ENCODE measurements around the gene NCR1.

Gene NCR1

DNA sequence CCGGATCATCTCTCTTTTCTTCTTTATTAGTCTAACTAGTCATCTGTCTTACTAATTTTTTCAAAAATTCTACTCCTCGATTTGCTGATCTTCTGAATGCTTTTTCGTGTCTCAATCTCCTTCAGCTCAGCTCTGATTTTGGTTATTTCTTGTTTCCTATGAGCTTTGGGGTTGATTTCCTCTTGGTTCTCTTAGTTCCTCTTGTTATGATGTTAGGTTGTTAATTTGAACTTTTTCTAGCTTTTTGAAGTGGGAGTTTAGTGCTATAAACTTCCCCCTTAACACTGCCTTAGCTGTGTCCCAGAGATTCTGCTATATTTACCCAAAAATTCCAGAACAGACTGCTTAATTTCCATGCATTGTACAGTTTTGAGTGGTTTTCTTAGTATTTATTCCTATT is 28.5 kb upstream of the NCR1 start:
- Histone ChIP-seq H3K27me3 (ENCODE audit: insufficient read depth, low read depth, severe bottlenecking) (peaks cover 87% of the 10 kb centered on the region), H3K27ac (no peak overlapping the region), H3K4me3 (ENCODE audit: low read depth, low read length) (no peak overlapping the region), H3K9me3 (ENCODE audit: severe bottlenecking) (no peaks in the 10 kb centered on the region), H3K36me3 (no peaks in the 10 kb centered on the region)
- no peak for DNase-seq
- TF ChIP-seq, protein P1, sequence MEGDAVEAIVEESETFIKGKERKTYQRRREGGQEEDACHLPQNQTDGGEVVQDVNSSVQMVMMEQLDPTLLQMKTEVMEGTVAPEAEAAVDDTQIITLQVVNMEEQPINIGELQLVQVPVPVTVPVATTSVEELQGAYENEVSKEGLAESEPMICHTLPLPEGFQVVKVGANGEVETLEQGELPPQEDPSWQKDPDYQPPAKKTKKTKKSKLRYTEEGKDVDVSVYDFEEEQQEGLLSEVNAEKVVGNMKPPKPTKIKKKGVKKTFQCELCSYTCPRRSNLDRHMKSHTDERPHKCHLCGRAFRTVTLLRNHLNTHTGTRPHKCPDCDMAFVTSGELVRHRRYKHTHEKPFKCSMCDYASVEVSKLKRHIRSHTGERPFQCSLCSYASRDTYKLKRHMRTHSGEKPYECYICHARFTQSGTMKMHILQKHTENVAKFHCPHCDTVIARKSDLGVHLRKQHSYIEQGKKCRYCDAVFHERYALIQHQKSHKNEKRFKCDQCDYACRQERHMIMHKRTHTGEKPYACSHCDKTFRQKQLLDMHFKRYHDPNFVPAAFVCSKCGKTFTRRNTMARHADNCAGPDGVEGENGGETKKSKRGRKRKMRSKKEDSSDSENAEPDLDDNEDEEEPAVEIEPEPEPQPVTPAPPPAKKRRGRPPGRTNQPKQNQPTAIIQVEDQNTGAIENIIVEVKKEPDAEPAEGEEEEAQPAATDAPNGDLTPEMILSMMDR (IDR thresholded peaks at IDR 0.05; ENCODE audit: low read depth, low read length): no peak

DNA sequence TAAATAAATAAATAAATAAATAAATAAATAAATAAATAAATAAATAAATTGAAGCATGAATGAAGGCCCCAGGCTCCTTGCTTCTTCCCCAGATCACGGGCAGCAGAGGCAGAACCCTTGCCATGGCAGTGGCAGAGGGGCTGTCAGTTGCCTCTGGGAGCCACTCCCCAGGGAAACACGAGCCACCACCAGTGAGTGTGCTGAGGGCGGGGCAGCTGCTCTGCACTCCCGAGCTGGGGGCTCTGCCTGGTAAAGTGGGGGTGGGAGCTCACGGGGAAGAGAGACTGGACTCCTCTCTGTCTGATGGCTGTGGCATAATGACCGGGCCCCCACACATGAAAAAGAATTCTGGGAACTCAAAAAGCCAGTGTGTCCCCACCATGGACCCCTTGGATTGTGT is 24.1 kb upstream of the NCR1 start:
- no peak overlapping the region for H3K4me3 ChIP-seq (ENCODE audit: low read depth, low read length)
- no peaks in the 10 kb centered on the region for H3K9me3 ChIP-seq (ENCODE audit: severe bottlenecking)
- H3K27ac ChIP-seq: no peak overlapping the region
- DNase-seq: no peak
- TF ChIP-seq, protein P1 (IDR thresholded peaks at IDR 0.05; ENCODE audit: low read depth, low read length): no peak
- H3K27me3 ChIP-seq (ENCODE audit: insufficient read depth, low read depth, severe bottlenecking): peaks cover 87% of the 10 kb centered on the region
- no peaks in the 10 kb centered on the region for H3K36me3 ChIP-seq

DNA sequence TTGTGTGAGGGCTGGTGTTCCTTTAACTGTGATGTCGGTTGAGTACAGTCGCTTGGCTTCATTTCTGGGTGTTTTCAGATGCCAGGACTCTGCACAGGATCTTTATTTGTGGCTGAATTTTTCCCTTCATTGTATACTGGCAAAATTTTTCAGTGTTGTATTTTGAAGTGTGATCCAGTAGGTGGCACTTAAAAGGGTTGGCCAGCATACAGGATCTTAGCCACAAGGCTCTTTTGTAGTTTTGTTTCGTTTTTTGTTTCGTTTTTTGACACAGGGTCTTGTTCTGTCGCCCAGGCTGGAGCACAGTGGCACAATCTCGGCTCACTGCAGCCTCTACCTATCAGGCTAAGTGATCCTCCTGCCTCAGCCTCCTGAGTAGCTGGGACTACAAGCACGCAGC is 23.2 kb upstream of the NCR1 start:
- TF ChIP-seq, protein P1 (IDR thresholded peaks at IDR 0.05; ENCODE audit: low read depth, low read length): no peak
- Histone ChIP-seq H3K36me3 (no peaks in the 10 kb centered on the region), H3K9me3 (ENCODE audit: severe bottlenecking) (no peaks in the 10 kb centered on the region), H3K4me3 (ENCODE audit: low read depth, low read length) (no peak overlapping the region), H3K27ac (no peak overlapping the region), H3K27me3 (ENCODE audit: insufficient read depth, low read depth, severe bottlenecking) (peaks cover 88% of the 10 kb centered on the region)
- DNase-seq: no peak

- H3K4me3 ChIP-seq (ENCODE audit: low read depth, low read length): no peak overlapping the region
- DNase-seq: no peak
- peaks cover 88% of the 10 kb centered on the region for H3K27me3 ChIP-seq (ENCODE audit: insufficient read depth, low read depth, severe bottlenecking)
- H3K9me3 ChIP-seq (ENCODE audit: severe bottlenecking): no peaks in the 10 kb centered on the region
- no peak overlapping the region for H3K27ac ChIP-seq
- TF ChIP-seq, protein P1 (IDR thresholded peaks at IDR 0.05; ENCODE audit: low read depth, low read length): no peak
- H3K36me3 ChIP-seq: no peaks in the 10 kb centered on the region
Observed at GRCh38 chr19:54883228-54883627, 22.7 kb upstream of the NCR1 start.

GRCh38 chr19:54888239-54888638 is 17.7 kb upstream of the NCR1 start:
- DNase-seq: no peak
- Histone ChIP-seq H3K27me3 (ENCODE audit: insufficient read depth, low read depth, severe bottlenecking) (peaks cover 82% of the 10 kb centered on the region), H3K9me3 (ENCODE audit: severe bottlenecking) (no peaks in the 10 kb centered on the region), H3K4me3 (ENCODE audit: low read depth, low read length) (no peak overlapping the region), H3K27ac (no peak overlapping the region), H3K36me3 (no peaks in the 10 kb centered on the region)
- TF ChIP-seq, protein P1 (IDR thresholded peaks at IDR 0.05; ENCODE audit: low read depth, low read length): no peak

DNA sequence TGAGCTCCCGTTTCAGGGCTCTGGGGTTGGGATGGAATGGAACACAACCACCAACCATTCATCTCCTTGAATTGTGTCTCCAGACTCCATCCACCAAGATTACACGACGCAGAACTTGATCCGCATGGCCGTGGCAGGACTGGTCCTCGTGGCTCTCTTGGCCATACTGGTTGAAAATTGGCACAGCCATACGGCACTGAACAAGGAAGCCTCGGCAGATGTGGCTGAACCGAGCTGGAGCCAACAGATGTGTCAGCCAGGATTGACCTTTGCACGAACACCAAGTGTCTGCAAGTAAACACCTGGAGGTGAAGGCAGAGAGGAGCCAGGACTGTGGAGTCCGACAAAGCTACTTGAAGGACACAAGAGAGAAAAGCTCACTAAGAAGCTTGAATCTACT is 16.4 kb upstream of the NCR1 start:
- Histone ChIP-seq H3K27me3 (ENCODE audit: insufficient read depth, low read depth, severe bottlenecking) (peaks cover 78% of the 10 kb centered on the region), H3K36me3 (no peaks in the 10 kb centered on the region), H3K4me3 (ENCODE audit: low read depth, low read length) (no peak overlapping the region), H3K9me3 (ENCODE audit: severe bottlenecking) (no peaks in the 10 kb centered on the region), H3K27ac (no peak overlapping the region)
- DNase-seq: no peak
- TF ChIP-seq, protein P1 (IDR thresholded peaks at IDR 0.05; ENCODE audit: low read depth, low read length): no peak
